Esophagus squamous epithelium (tissue), 4 donors: ENCODE measurements around the gene SGTB.

Source experiments
- POLR2A ChIP-seq, 4 donors: fragments of 450-650 bp; IDR thresholded peaks; one replicate each; pipeline ENCODE4 v1.6.1; 2017; ENCODE audit warnings: antibody characterized with exemption in 4 of 4, mild to moderate bottlenecking in 4 of 4, moderate library complexity in 3 of 4
- TF ChIP-seq, protein P1 (sequence below), 6 experiments: fragments of 450-650 bp in 4 of 6; fragments of 200-600 bp in 2 of 6; sonication (generic) in 2 of 6; IDR thresholded peaks; one replicate each; pipeline ENCODE4 v1.5.1; 2016 to 2019; ENCODE audit warnings: antibody characterized with exemption in 6 of 6, mild to moderate bottlenecking in 4 of 6, moderate library complexity in 4 of 6

- TF ChIP-seq POLR2A (IDR thresholded peaks at IDR 0.05), result no peak
- TF ChIP-seq, protein P1, sequence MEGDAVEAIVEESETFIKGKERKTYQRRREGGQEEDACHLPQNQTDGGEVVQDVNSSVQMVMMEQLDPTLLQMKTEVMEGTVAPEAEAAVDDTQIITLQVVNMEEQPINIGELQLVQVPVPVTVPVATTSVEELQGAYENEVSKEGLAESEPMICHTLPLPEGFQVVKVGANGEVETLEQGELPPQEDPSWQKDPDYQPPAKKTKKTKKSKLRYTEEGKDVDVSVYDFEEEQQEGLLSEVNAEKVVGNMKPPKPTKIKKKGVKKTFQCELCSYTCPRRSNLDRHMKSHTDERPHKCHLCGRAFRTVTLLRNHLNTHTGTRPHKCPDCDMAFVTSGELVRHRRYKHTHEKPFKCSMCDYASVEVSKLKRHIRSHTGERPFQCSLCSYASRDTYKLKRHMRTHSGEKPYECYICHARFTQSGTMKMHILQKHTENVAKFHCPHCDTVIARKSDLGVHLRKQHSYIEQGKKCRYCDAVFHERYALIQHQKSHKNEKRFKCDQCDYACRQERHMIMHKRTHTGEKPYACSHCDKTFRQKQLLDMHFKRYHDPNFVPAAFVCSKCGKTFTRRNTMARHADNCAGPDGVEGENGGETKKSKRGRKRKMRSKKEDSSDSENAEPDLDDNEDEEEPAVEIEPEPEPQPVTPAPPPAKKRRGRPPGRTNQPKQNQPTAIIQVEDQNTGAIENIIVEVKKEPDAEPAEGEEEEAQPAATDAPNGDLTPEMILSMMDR (IDR thresholded peaks at IDR 0.05), result no peak
Observed at GRCh38 chr5:65625743-65626142, 96.2 kb downstream of the SGTB start.
